NCI-H2107 treated with DMSO at 0.1 percent for 48 hours (cell line): Measurements from ENCODE around the gene PFKP.

Experiments used
- DNase-seq: peaks from one replicate; lab custom pipeline; 2025; ENCODE audit not compliant: unreplicated experiment; lab: John Stamatoyannopoulos, UW

Gene PFKP

GRCh38 chr10:3068968-3069737, 1.8 kb downstream of the PFKP start:
- no peak for DNase-seq

- DNase-seq, result no peak
These were observed 2.5 kb downstream of the PFKP start for GRCh38 chr10:3069876-3070275.

GRCh38 chr10:3071405-3072198, 4.3 kb downstream of the PFKP start:
- DNase-seq, result no peak

GRCh38 chr10:3072641-3073360, 5.5 kb downstream of the PFKP start:
- DNase-seq, result no peak

GRCh38 chr10:3074145-3074665, 6.9 kb downstream of the PFKP start:
- DNase-seq, result no peak

- DNase-seq, result no peak
These were observed 7.7 kb downstream of the PFKP start for GRCh38 chr10:3074985-3075600.

- DNase-seq, result no peak
These were observed 8.8 kb downstream of the PFKP start for GRCh38 chr10:3076138-3076537.

GRCh38 chr10:3077509-3077908, 10.2 kb downstream of the PFKP start:
- DNase-seq, result no peak

- DNase-seq, result peak; percentile 66
These were observed 10.7 kb downstream of the PFKP start for GRCh38 chr10:3077940-3078630.

GRCh38 chr10:3081383-3081981, 14.1 kb downstream of the PFKP start:
- DNase-seq, result no peak

GRCh38 chr10:3082290-3082689, 14.9 kb downstream of the PFKP start:
- DNase-seq, result no peak

GRCh38 chr10:3085785-3086567, 18.6 kb downstream of the PFKP start:
- DNase-seq, result no peak

- no peak for DNase-seq
These were observed 23.0 kb downstream of the PFKP start for GRCh38 chr10:3090388-3090787.

GRCh38 chr10:3090914-3091787, 23.8 kb downstream of the PFKP start:
- DNase-seq, result no peak

- DNase-seq, result no peak
These were observed 24.6 kb downstream of the PFKP start for GRCh38 chr10:3091921-3092320.

GRCh38 chr10:3093996-3094395, 26.6 kb downstream of the PFKP start:
- no peak for DNase-seq

GRCh38 chr10:3094609-3095036, 27.3 kb downstream of the PFKP start:
- DNase-seq, result no peak
